GDM1 (cell line): ENCODE measurements around the gene STRIP2.
"Not testable (repeated sequence)": the region's sequence is repeated elsewhere in the genome, so short reads cannot be mapped to it uniquely, and the experiment has no call there.

Experiments
- DNase-seq: peaks from one replicate; lab custom pipeline; 2025; lab: John Stamatoyannopoulos, UW

Gene STRIP2

GRCh38 chr7:129433847-129434674 lies at the start of gene STRIP2:
TSS of gene STRIP2 (plus strand) at chr7:129434432. CDS start at chr7:129434473, 41 bp downstream.
- peak; percentile 75 for DNase-seq

- DNase-seq: no peak
These were observed 49.1 kb upstream of the STRIP2 start for GRCh38 chr7:129385116-129385515.

- no peak for DNase-seq
These were observed 48.6 kb upstream of the STRIP2 start for GRCh38 chr7:129385598-129385997.

- no peak for DNase-seq
These were observed 47.7 kb upstream of the STRIP2 start for GRCh38 chr7:129386506-129386905.

- no peak for DNase-seq
These were observed 46.7 kb upstream of the STRIP2 start for GRCh38 chr7:129387537-129387936.

GRCh38 chr7:129388333-129389098 lies 45.7 kb upstream of the STRIP2 start:
- no peak for DNase-seq

- no peak for DNase-seq
These were observed 44.4 kb upstream of the STRIP2 start for GRCh38 chr7:129389829-129390228.

- DNase-seq: no peak
These were observed 43.9 kb upstream of the STRIP2 start for GRCh38 chr7:129390314-129390713.

- no peak for DNase-seq
These were observed 42.6 kb upstream of the STRIP2 start for GRCh38 chr7:129391546-129392171.

- DNase-seq: no peak
These were observed 41.0 kb upstream of the STRIP2 start for GRCh38 chr7:129393255-129393654.

- no peak for DNase-seq
These were observed 40.1 kb upstream of the STRIP2 start for GRCh38 chr7:129394101-129394500.

- no peak for DNase-seq
These were observed 39.0 kb upstream of the STRIP2 start for GRCh38 chr7:129394982-129395914.

GRCh38 chr7:129401228-129401966 lies 32.8 kb upstream of the STRIP2 start:
- DNase-seq: peak; percentile 79

- DNase-seq: peak; percentile 17
These were observed 32.0 kb upstream of the STRIP2 start for GRCh38 chr7:129401967-129402860.

- no peak for DNase-seq
These were observed 28.7 kb upstream of the STRIP2 start for GRCh38 chr7:129405527-129405926.

- DNase-seq: not testable (repeated sequence)
These were observed 24.0 kb upstream of the STRIP2 start for GRCh38 chr7:129410238-129410637.

- no peak for DNase-seq
These were observed 21.7 kb upstream of the STRIP2 start for GRCh38 chr7:129412501-129412900.

- DNase-seq: no peak
These were observed 17.2 kb upstream of the STRIP2 start for GRCh38 chr7:129417073-129417472.

- DNase-seq: no peak
These were observed 12.4 kb upstream of the STRIP2 start for GRCh38 chr7:129421717-129422250.

GRCh38 chr7:129422727-129423126 lies 11.5 kb upstream of the STRIP2 start:
- no peak for DNase-seq
